Mucosa of gallbladder (tissue), 1 donor: ENCODE data around the gene FAM13A. TPM values are rescaled to one million over a fixed set of nuclear protein-coding genes. Genes with fewer than 3 reads are reported as not detected.
"Not testable (repeated sequence)": the region's sequence is repeated elsewhere in the genome, so short reads cannot be mapped to it uniquely, and the experiment has no call there.

Experiments
- DNase-seq: peaks from one replicate; pipeline ENCODE4 v3.0.0-alpha.2; 2020; ENCODE audit warnings: low spot score
- total RNA-seq: library from RNA; stranded (reverse); gene quantifications from one replicate; pipeline ENCODE4 v1.2.1, GENCODE V29; 2021
- donor health status: DM: no; HTN: no; CAD: no.

FAM13A gene
- total RNA-seq, result 43.8 TPM

DNA sequence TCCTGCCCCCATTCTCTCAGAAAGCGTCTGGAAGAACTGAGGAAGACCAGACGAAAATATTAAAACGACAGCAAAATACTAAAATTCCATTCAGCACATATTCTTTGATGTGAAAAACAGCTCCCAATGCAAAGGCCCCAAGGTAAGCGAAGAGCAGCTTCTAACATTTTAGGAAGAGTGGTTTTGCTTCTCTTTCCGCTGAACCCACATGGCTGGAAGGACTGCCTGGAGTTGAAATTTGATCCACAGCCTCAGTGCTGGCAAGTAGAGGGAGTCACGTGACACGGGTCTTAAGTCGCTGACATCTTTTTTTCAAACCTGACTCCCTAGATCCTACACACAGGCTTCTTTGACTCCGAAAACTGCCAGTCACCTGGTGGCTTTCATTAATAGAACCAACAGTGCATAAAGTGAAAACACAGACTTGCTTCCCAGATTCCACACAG is at the start of gene FAM13A:
TSS of gene FAM13A (minus strand) at position 233 of the 446 bp plus-strand sequence. CDS start at position 12, 221 bp downstream.
- DNase-seq, result peak; percentile 86

DNA sequence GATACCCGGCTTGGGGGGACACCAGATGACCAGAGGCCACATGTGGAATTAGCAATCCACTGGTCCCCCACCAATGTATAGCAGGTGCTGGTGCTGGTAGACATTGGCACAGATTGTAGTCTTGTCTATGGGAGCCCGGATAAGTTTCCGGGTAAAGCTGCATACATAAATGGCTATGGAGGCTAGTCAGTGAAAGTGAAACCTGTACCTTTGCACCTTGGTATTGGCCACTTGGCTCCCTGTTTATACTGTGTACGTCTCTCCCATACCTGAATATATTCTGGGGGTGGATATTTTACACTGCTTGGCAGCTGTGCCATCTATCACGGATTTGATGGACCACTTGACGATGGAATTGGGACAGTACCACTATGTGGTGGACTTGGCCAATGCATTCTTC is 48.7 kb upstream of the FAM13A start:
- DNase-seq, result no peak

DNA sequence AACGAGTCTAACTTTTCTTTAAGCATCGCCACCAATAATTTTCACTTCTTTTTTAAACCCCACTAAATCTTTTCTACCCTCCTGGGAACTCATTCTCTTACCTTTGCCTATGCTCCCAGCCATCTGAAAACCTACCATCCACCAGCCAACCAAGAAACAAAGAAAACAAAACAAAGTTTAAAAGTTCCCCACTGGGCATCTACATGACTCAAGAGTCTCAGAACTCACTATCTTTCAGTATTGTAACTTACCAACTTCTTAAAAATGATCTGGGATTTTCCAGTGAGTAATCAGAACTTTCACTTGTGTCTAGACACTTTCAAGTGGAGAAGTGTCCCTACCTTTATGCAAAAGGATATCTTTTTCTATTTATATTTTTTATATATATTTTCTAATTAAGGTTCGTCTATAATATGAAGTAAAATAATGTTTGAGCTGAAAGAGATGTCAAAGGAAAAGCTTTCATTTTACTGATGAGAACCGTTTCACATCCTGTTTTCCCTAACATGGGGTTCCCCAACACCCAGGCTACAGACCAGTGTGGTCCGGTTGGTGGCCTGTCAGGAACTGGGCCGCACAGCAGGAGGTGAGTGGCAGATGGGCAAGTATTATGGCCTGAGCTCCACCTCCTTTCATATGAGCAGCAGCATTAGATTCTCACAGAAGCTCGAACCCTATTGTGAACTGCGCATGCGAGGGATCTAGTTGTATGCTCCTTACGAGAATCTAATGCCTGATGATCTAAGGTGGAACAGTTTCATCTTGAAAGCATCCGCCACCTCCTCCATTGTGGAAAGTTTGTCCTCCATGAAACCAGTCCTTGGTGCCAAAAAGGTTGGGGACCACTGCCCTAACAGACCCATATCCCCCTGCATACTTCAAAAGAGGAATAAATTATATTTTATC is 44.5 kb upstream of the FAM13A start:
- DNase-seq, result no peak

DNA sequence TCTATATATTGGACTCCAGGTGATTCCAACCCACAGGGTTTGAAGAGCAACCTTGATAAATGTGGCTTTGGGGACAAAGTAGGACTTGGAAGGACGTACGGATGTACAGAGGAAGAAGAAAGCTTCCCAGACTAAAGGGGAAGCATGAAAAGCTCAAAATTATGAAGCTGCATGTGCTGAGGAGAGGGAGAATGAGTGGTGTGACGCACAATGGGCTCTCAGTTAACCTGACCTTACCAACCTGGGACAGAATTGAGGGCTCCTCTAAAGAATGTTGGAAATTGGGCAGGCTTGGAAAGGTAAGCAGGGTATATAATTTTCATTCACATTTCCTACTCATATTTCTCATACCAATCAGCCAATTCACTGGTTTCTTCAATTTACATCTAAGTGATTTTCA is 43.9 kb upstream of the FAM13A start:
- DNase-seq, result no peak

DNA sequence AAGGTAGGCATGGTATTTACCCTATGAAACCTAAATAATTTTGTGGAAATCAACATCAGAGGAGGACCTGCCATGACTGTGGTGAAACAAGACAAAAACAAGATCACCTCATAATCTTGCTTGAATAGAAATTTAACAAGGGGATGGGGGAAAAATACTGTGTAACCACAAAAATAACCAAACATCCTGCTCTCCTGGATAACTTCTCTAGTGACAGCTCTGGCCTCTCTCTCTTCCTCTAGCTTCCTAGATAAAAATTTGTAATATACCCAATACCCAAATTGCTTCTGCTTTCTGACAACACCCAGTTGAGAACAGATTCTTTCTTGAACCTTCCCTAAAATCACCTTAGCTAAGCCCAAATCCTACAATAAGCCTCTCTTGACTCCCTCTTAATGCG is 42.5 kb upstream of the FAM13A start:
- DNase-seq, result no peak

DNA sequence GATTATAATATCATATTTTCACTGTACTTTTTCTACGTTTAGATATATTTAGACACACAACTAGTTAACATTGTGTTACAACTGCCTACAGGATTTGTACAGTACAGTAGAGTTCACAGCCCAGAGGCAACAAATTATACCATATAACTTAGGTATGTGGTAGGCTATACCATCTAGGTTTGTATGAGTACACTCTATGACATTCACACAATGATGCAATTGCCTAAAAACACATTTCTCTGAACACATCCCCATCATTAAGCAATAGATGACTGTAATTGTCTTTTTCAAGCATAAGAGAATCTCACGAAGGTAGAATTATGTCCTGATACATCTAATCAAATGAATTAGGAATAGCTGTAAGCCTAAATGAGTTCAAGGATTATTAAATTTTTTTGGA is 42.0 kb upstream of the FAM13A start:
- DNase-seq, result no peak

DNA sequence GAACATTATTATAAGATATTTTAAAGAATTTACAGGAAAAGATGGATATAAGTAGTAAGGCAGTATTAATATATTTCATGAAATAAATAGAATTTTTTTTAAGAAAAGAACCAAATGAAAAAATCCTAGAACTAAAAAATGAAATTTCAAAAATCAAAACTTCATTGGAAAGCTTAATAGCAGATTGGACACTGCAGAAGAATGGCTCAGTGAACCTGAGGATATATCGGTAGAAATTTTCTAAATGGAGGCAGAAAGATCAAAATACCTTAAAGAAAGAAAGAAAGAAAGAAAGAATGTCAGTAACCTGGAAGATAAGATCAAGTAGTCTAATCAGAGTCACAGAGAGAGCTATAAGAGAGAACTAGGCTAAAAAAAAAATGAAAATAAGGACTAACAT is 21.3 kb upstream of the FAM13A start:
- no peak for DNase-seq

DNA sequence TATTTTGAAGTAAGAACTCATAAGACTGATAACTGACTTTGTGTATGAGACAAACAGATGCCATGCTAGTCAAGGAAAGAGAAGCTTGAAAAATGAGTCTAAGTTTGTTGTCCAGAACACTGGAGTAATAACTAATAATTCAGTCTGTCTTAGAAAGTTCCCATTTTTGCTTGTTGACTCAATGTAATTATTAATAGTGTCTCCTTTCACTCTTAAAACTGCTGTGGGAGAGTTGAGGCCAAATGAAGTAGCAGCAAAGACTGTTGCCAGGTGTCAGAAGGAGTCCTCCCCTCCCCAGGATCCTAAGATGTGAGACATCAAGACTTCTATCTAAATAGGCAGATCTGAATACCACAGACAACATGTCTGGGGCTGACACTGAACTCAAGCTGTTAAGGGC is 20.8 kb upstream of the FAM13A start:
- DNase-seq, result no peak

DNA sequence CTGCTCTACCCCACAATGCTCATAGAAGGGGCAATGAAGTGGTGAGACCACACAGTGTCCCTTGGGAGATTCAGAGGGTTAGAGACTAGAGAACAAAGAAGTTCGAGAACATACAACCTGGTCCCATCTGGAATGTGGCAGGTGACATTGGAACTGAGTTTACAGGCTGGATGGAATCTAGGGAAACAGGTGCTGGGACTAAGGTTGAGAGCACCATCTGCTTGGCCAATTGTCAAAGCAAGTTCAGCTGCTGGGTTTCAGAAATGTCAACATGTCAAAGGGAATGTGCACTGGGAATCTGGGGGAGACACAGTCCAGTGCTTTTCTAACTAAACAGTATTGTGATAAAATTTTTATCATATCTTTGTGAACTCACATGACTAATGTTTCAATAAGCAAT is 15.9 kb upstream of the FAM13A start:
- DNase-seq, result no peak

DNA sequence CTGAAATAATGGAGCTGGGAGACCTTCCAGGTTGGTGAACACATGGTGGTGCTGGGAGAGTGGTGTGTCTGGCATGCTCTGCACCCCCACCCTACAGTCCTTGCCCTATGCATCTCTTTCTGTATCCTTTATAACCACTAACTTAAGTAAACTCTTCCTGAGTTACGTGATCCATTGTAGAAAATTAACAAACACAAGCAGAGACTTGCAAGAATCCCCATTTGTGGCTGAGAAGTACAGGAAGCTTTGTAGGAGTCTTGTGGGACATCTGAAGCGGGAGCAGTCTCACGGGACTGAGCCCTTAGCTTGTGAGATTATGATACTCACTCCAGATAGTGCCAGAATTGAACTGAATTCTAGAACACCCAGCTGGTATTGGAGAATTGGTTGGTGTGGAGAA is 14.3 kb upstream of the FAM13A start:
- DNase-seq, result no peak

DNA sequence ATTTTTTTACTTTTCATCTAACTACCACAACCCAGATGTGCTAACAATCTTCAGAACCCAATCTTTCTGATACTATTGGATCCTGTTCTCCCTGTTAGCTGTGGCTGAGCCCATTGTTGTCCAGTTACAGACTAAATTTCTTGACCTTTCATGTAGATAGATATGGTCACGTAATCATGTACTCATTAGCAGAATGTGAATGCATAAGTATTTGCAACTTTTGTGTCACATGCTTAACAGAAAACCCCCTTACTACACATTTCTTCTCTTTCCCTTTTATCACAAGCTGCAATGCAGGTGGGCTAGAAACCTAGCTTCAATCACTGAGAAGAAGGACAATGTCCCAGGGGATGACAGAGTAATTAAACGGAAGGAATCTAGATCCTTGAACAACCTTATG is 13.1 kb upstream of the FAM13A start:
- no peak for DNase-seq

DNA sequence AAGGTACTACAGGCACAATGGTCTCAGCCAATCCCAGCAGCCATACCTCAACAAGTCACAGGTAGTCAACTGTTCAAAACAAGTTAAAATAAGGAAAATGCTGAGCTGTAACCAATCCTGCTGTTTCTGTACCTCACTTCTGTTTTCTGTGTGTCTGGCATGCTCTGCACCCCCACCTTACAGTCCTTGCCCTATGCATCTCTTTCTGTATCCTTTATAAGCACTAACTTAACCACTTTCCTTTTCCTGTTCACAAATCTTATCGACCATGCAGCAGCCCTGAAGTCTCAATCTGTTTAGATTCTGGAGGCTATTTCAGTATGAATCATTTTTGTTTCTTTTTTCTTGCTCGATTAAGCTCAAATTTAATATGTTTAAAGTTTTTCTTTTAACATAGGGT is 12.5 kb upstream of the FAM13A start:
- no peak for DNase-seq

DNA sequence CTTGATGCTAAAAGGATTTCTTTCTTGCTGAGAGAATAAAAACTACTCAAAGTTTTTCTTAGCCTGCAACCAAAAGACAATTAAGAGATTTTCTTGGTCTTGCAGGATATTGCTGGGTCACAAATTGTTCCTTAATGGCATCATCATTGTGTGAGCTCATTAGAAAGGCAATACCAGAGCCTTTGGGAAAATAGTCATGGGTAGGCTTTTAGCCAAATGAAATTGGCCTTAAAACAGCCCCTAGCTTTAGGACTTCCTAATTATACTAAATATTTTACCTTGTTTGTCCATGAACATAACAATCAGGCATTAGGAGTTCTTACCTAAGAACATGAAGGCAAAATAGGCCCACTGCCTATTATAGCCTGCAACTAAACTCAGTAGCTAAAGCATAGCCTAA is 10.4 kb upstream of the FAM13A start:
- no peak for DNase-seq

DNA sequence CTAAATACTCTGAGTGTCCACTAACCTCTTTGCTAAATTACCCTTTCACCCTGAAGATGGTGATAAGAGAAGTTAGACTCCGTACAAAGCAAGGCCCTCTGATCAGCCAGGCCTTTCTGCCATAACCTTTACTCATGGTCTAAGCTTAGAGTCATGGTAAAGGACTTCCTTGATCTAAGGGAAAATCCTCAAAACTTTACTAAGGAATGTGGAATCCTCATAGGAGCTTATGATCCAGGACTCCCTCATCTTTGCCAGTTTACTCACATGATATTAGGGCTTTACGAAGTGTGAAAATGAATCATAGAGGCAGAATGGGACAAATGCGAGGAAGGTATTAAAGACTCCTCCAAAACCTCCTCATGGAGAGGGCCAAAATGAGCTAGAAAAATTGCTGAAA is 7.9 kb upstream of the FAM13A start:
- no peak for DNase-seq

DNA sequence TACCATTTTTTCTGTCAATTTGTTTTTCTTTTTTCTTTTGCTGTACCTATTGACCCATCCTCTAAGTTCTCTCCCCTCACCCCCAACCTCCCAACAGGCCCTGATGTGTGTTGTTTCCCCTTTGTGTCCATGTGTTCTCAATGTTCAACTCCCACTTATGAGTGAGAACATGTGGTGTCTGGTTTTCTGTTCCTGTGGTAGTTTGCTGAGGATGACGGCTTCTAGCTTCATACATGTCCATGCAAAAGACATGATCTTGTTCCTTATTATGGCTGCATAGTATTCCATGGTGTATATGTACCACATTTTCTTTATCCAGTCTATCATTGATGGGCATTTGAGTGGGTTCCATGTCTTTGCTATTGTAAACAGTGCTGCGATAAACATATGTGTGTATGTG is 859 bp upstream of the FAM13A start:
- not testable (repeated sequence) for DNase-seq

DNA sequence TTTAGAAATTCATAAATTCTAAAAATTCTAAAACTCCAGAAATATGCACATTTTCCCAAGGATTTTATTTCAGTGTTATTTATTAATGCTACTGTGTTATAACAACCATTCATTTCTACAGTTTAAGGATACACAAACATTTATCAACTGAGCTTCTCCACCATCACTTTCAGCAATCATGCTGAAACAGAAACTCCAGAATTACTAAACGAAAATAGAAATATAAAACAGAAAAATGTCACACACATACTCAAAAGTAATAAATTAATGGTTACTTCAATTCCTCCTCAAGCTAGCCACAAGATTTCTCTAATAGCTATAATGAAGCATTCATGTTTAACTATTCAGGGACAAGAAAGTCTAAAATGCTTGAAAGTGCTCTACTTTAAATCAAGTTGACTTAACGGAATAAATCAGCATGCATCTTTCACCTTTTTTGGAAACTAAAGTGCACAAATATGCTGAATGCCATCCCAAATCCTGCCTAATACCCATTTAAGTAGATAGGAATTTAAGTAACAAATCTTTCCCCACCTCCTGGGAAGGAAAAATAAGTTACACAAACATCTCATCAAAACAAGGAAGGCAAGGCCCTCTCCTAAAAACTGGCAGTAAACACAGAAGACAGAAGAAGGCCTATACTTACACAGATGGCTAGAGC is 563 bp downstream of the FAM13A start:
- no peak for DNase-seq

DNA sequence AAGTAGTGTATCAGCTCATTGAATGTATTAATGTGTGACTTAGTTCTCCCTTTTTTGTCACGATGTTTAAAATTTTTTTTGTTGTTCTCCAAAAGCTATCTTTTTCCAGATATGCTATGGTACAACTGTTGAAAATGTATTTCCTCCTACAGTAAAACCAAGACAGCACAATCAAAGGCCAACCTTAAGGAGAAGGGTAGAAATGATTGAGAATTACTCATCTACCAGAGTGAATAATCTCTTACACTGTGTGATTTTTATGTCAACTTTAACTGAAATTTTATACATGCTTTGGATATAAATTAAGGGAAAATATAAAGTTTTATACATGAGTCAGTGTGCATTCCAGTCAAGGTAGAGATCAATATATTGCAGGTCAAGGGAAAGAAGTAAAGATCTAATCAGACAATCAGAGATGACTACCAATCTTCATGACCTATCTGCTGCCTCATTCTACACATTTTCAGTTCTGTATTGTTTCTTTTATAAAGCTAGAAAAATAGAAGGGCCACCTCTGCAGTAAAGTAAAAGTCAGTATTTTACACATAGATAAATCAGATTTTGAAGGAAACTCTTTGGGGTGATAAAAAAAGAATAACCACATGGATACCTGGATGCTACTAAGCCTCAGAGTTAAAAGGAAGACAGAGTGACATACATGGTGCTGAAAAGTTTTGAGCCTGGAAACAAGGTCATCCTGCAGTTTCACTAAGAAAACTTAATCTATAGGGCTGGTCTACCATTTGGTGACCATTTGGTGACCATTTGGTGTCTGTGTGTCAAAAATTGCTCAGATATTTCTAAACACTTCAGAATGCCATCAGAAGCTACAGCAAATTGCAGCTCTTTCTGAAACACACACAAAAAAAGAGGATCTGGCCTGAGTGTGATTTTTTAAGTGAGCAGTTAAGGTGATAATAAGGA is 1.6 kb downstream of the FAM13A start:
- no peak for DNase-seq

DNA sequence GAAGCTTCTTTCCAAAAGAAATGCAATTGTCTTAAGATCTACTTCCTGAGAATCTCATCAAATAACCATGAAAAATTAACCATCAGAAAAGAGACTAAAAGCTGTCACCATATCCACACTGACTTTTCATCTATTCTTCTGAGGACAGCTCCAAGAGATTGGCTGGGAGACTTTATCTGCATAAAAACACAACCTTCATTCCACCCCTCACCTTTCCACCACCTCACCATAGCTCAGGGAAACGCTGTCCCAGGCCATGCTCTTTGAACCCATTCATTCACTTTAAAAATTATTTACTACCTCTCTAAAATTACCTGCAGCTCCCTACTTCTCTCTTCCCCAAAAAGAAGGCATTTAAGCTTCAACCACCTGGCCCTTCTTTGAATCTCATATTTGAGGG is 2.4 kb downstream of the FAM13A start:
- DNase-seq, result no peak

DNA sequence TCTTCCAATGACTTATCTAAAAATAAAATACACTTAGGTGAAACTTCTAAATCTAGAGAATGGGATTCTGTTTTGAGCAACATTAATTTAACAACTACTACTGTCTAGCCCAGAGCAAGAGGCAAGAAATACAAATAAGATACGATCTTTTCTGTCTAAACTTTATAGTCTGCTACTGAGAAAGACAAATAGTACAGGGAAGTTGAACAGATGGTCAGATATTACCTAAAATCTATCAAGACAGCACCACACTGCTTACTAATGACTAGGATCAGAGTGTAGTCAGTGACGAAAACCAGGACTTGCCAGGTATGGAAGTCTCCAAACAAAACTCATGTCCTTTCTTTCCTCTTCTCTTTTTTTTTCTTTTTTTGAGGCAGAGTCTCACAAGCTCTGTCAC is 7.1 kb downstream of the FAM13A start:
- DNase-seq, result no peak

DNA sequence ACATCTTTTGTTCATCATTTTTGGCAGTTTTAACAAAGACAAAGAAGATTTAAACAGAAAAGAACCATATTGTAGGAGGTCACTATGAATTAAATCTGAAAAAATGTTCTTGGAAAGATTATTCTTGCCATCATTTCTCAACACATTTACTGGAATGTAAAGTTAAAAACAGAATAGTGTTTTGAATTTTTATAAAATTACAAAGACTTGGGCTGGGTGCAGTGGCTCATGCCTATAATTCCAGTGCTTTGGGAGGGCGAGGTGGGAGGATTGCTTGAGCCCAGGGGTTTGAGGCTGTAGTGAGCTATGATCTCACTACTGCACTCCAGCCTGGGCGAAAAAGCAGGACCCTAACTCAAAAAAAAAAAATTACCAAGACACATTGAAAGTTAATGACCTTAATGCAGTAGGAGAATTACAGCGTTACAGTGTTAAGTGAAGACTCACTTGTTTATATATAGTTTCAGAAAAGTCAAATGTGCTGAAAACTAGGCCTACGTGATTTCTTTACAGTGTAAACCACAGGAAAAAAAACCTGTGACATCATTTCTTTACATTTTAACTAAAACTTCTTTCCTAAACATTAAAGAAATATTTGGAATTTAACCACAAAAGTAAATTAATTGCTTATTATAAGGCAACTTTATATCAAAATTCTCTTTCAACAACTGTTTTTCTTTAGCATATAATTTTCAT is 7.9 kb downstream of the FAM13A start:
- no peak for DNase-seq

DNA sequence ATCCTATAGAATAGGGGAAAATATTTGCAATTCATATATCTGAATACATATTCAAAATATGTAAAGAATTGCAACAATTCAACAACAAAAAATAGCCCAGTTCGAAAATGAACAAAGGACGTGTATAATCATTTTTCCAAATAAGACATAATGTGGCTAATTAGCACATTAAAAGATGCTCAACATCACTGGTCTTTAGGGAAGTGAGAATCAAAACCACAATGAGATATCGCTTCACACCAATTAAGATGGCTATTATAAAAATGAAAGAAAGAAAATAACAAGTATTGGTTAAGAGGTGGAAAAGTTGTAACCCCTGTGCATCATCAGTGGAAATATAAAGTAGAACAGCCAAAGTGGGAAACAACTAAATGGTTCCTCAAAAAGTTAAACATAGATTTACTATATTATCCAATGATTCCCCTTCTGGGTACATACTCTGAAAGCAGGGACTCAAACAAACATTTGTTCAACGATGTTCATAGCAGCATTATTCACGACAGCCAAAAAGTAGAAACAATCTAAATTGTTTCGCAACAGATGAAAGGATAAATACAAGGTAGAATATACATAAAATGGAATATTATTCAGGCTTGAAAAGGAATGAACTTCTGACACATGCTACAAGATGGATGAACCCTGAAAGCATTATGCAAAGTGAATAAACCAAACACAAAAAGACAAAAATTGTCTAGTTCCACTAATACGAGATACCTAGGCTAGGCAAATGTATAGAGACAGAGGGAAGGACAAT is 12.7 kb downstream of the FAM13A start:
- DNase-seq, result no peak
